GM12878 (cell line): Measurements from ENCODE around the gene SSTR4. TPM values are rescaled to one million over a fixed set of nuclear protein-coding genes. Genes with fewer than 3 reads are reported as not detected.

Source experiments
- ATAC-seq: fragments of 200-7000 bp; cut with Tn5 transposase; 3 replicates; pipeline ENCODE4 v1.9.1; 2020; ENCODE audit warnings: mild to moderate bottlenecking, moderate library complexity
- BruUV-seq: library from RNA; stranded (reverse); fragments of 400-500 nt; replicated peaks from 2 replicates; lab custom pipeline; 2021; lab: Mats Ljungman, UMichigan
- CTCF ChIA-PET: fragments of 300-600 bp; sonication (Branson Sonifier 250); formaldehyde crosslinking; extraction: SDS; loops from one replicate; lab custom pipeline; 2021; ENCODE audit warnings: inconsistent platforms; lab: Yijun Ruan, JAX
- POLR2A ChIA-PET: fragments of 350-600 bp; formaldehyde crosslinking; extraction: SDS; loops from one replicate; lab custom pipeline; 2021; ENCODE audit warnings: inconsistent platforms; lab: Charles Lee
- RAD21 ChIA-PET: fragments of 300-600 bp; sonication (Branson Sonifier 250); formaldehyde crosslinking; loops from one replicate; lab custom pipeline; 2023; ENCODE audit warnings: antibody characterized with exemption; ENCODE audit not compliant: unreplicated experiment; lab: Charles Lee
- SMC1A ChIA-PET: fragments of 300-600 bp; sonication (Branson Sonifier 250); formaldehyde crosslinking; loops from one replicate; lab custom pipeline; 2023; ENCODE audit not compliant: unreplicated experiment, uncharacterized antibody; lab: Charles Lee
- DNase-seq: peaks from one replicate; pipeline ENCODE4 v3.0.0-alpha.2; 2011; ENCODE audit warnings: low read depth, low spot score
- FAIRE-seq: peaks from 3 replicates; lab custom pipeline; 2011; peaks lifted over from hg19 to GRCh38; lab: Jason Lieb, UNC
- H2AFZ ChIP-seq: 2 replicates; pipeline ENCODE4 v1.6.0; 2011; ENCODE audit warnings: low read depth, low read length, control low read depth; ENCODE audit not compliant: control insufficient read depth
- H3K27ac ChIP-seq: 2 replicates; pipeline ENCODE4 v1.5.1; 2011; ENCODE audit warnings: control low read depth; ENCODE audit not compliant: control insufficient read depth, insufficient read depth
- H3K27me3 ChIP-seq, 2 experiments: replicated peaks in 1 of 2; 2 replicates each; pipeline versions ENCODE4 v1.6.0 to v1.6.1; 2011; ENCODE audit warnings: low read length in 1 of 2; ENCODE audit not compliant: control insufficient read depth in 2 of 2, insufficient read depth in 2 of 2
- H3K36me3 ChIP-seq, 2 experiments: 2 replicates each; pipeline ENCODE4 v1.5.1; 2011; ENCODE audit warnings: low read length in 1 of 2; ENCODE audit not compliant: control insufficient read depth in 2 of 2, insufficient read depth in 2 of 2
- H3K4me1 ChIP-seq: 2 replicates; pipeline ENCODE4 v1.6.1; 2011; ENCODE audit warnings: mild to moderate bottlenecking, low read length, moderate library complexity, mixed read lengths; ENCODE audit not compliant: control insufficient read depth, insufficient read depth
- H3K4me2 ChIP-seq: 2 replicates; pipeline ENCODE4 v1.6.0; 2011; ENCODE audit warnings: control low read depth; ENCODE audit not compliant: control insufficient read depth, insufficient read depth
- H3K4me3 ChIP-seq: fragments of 200-600 bp; sonication (generic); 2 replicates; pipeline ENCODE4 v1.5.1; 2016
- H3K79me2 ChIP-seq: 2 replicates; pipeline ENCODE4 v1.6.0; 2011; ENCODE audit warnings: low read length; ENCODE audit not compliant: control insufficient read depth, insufficient read depth
- H3K9ac ChIP-seq: 2 replicates; pipeline ENCODE4 v1.8.0; 2011; ENCODE audit warnings: low read length, control low read depth, mixed read lengths; ENCODE audit not compliant: control insufficient read depth, insufficient read depth
- H3K9me3 ChIP-seq: replicated peaks from 3 replicates; pipeline ENCODE4 v1.5.1; 2011; ENCODE audit warnings: mild to moderate bottlenecking, low read length; ENCODE audit not compliant: control insufficient read depth, insufficient read depth
- H4K20me1 ChIP-seq: 2 replicates; pipeline ENCODE4 v1.6.0; 2011; ENCODE audit not compliant: control insufficient read depth, insufficient read depth
- BMI1 ChIP-seq: fragments of 450-650 bp; IDR thresholded peaks from 2 replicates; pipeline ENCODE4 v1.6.1; 2016; ENCODE audit warnings: mild to moderate bottlenecking, moderate library complexity, borderline replicate concordance
- BRCA1 ChIP-seq: IDR thresholded peaks from 2 replicates; pipeline ENCODE4 v1.6.1; 2011; ENCODE audit warnings: low read depth, low read length, improper control_type of control experiment
- EP300 ChIP-seq, 2 experiments: fragments of 150-350 bp in 1 of 2; IDR thresholded peaks; 2 replicates each; pipeline ENCODE4 v1.6.1; 2011 to 2012; ENCODE audit warnings: low read depth in 2 of 2, low read length in 2 of 2, borderline replicate concordance in 1 of 2, improper control_type of control experiment in 1 of 2, inconsistent platforms in 1 of 2; ENCODE audit not compliant: control insufficient read depth in 1 of 2
- FOS ChIP-seq: IDR thresholded peaks from 3 replicates; pipeline ENCODE4 v1.6.1; 2011; ENCODE audit warnings: borderline replicate concordance; ENCODE audit not compliant: insufficient read length; ENCODE audit errors: extremely low read depth
- JUNB ChIP-seq: IDR thresholded peaks from 2 replicates; pipeline ENCODE4 v1.6.1; 2016; ENCODE audit warnings: antibody characterized with exemption, mild to moderate bottlenecking
- PAX8 ChIP-seq: fragments of 450-650 bp; IDR thresholded peaks from 2 replicates; pipeline ENCODE4 v1.6.1; 2017; ENCODE audit warnings: mild to moderate bottlenecking, moderate library complexity
- SIX5 ChIP-seq: IDR thresholded peaks from 2 replicates; pipeline ENCODE4 v1.6.1; 2011; ENCODE audit warnings: mild to moderate bottlenecking, low read depth, low read length, moderate library complexity; ENCODE audit not compliant: severe bottlenecking
- YY1 ChIP-seq: IDR thresholded peaks from 2 replicates; pipeline ENCODE4 v1.6.1; 2011; ENCODE audit warnings: low read depth, mild to moderate bottlenecking, low read length
- ZNF622 ChIP-seq: fragments of 450-650 bp; IDR thresholded peaks from 2 replicates; pipeline ENCODE4 v1.6.1; 2017; ENCODE audit warnings: mild to moderate bottlenecking, inconsistent platforms
- WGBS: methylation state at CpG from one replicate; pipeline ENCODE4 v1.1.6; 2016; ENCODE audit warnings: low lambda C conversion rate; ENCODE audit not compliant: insufficient replicate concordance, insufficient coverage; ENCODE audit errors: missing lambda C conversion rate; 5-methylcytosine and 5-hydroxymethylcytosine counted together
- in situ Hi-C: fragments of 300-500 bp; cut with MboI; formaldehyde crosslinking; loops from 9 replicates; pipeline ENCODE4 v1.14.3; 2018; ENCODE audit warnings: mixed read lengths
- intact Hi-C: fragments of 100-400 bp; cut with micrococcal nuclease; formaldehyde crosslinking; loops from one replicate; pipeline ENCODE4 v1.14.2; 2022; ENCODE audit not compliant: unreplicated experiment
- polyA plus RNA-seq, 11 experiments: library from polyadenylated mRNA; depleted of rRNA in 4 of 11; unstranded in 6 of 11; stranded (reverse) in 5 of 11; fragments of >200 nt; fragmentation: Nextera tagmentation in 4 of 11; fragmentation: Illumina TruSeq in 1 of 11; extraction: Ambion mirVana in 4 of 11; extraction: Trizol in 1 of 11; gene quantifications; 1 replicate in 1 of 11; 2 replicates in 10 of 11; pipeline versions ENCODE4 v1.2.1 to v1.2.3, GENCODE V29; 2011 to 2016; ENCODE audit warnings: inconsistent platforms in 2 of 11, missing spikeins in 2 of 11, low read depth in 1 of 11
- total RNA-seq, 4 experiments: library from RNA; depleted of rRNA in 3 of 4; stranded (reverse); fragments of >200 nt in 3 of 4; fragmentation: Illumina TruSeq in 1 of 4; extraction: Trizol in 1 of 4; gene quantifications; 2 replicates each; pipeline versions ENCODE4 v1.2.1 to v1.2.3, GENCODE V29; 2013 to 2021
- TF ChIP-seq, protein P1 (sequence below): IDR thresholded peaks from 2 replicates; pipeline ENCODE4 v1.6.1; 2012; ENCODE audit warnings: improper control_type of control experiment, low read depth, low read length; ENCODE audit not compliant: insufficient replicate concordance
- TF ChIP-seq, protein P2 (sequence below): fragments of 450-650 bp; IDR thresholded peaks from 2 replicates; pipeline ENCODE4 v1.6.1; 2014; ENCODE audit warnings: mild to moderate bottlenecking

SSTR4 gene
- total and polyA plus RNA-seq, 10 of the 15 experiments (the other 5 are each of a cell fraction or from before 2014, with no cell fraction given): not detected

DNA sequence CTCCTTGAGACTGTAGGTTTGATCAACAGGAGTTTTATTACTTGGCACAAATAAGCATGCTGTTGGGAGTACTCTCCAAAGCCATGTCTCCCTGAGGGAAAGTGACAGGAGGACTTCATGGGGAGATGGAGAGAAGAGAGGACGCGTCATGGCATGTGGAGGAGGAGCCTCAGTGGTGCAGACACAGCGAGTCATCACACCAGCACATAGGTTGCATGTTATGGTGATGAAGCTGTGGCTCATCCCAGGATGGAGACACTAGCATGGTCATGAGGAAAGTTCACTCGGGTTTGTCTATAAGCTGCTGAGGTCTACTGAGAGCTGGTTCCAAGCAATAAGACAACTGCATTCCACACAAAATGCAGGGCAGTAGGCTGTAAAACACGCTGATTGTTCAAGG is 13.2 kb upstream of the SSTR4 start:
- intact Hi-C loops: no loop called here
- ATAC-seq (no peak), DNase-seq (no peak), FAIRE-seq (no peak)
- no peak overlapping the region for H3K4me2 ChIP-seq
- H3K79me2 ChIP-seq: no peaks in the 10 kb centered on the region
- no peaks in the 10 kb centered on the region for H3K9me3 ChIP-seq
- no peak overlapping the region for H3K27ac ChIP-seq
- WGBS: 35% methylated on average over 5 of the region's 5 CpGs
- H3K4me1 ChIP-seq: no peaks in the 10 kb centered on the region
- ChIA-PET SMC1A (no interaction called here), CTCF (no interaction called here), POLR2A (no interaction called here), RAD21 (interaction anchor here (1.4 kb wide), 1 partner anchor 330 kb away, joined by 3 read pairs; no protein-coding TSS in a partner anchor)
- no peak for TF ChIP-seq PAX8
- no peak for TF ChIP-seq ZNF622
- TF ChIP-seq YY1: no peak
- H3K27me3 ChIP-seq: no peaks in the 10 kb centered on the region; a peak in 2 of 4 replicates
- no peaks in the 10 kb centered on the region for H4K20me1 ChIP-seq
- H3K4me3 ChIP-seq: no peak overlapping the region
- BruUV-seq: no TSS peak
- H2AFZ ChIP-seq: no peak overlapping the region
- no peak overlapping the region for H3K9ac ChIP-seq
- in situ Hi-C loops: no loop called here
- H3K36me3 ChIP-seq: no peaks in the 10 kb centered on the region

DNA sequence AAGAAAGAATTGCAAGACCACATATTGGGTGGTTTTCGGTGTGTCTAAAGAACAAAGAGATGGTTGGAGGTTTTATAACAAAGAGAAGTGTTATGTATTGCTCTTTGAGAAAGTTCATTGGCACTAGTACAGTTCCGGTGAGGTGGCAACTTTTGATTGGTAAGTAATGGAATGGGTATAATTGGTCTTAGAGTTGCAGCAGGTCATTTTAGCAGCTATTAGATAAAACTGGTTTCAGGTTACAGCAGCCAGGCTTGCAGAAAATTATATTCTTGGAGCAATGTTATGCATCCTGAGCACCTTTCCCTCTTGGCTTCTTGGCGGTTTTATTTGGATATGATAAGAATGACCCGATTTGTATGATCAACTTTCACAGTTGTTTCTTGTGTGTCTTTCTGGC is 12.3 kb upstream of the SSTR4 start:
- Histone ChIP-seq H3K4me2 (no peak overlapping the region), H3K27me3 (no peaks in the 10 kb centered on the region; a peak in 2 of 4 replicates), H2AFZ (no peak overlapping the region), H3K79me2 (no peaks in the 10 kb centered on the region), H3K9me3 (no peaks in the 10 kb centered on the region), H3K36me3 (no peaks in the 10 kb centered on the region), H3K4me1 (no peaks in the 10 kb centered on the region), H3K27ac (no peak overlapping the region), H3K4me3 (no peak overlapping the region), H3K9ac (no peak overlapping the region), H4K20me1 (no peaks in the 10 kb centered on the region)
- 48% methylated on average over 4 of the region's 4 CpGs for WGBS
- RAD21 ChIA-PET: interaction anchor here (0.6 kb wide), 1 partner anchor 682 kb away, joined by 3 read pairs; no protein-coding TSS in a partner anchor
- intact Hi-C loops: no loop called here
- SMC1A ChIA-PET: no interaction called here
- CTCF ChIA-PET: no interaction called here
- FAIRE-seq (no peak), DNase-seq (no peak), ATAC-seq (no peak)
- in situ Hi-C loops: no loop called here
- no TSS peak for BruUV-seq
- POLR2A ChIA-PET: no interaction called here
- TF ChIP-seq FOS (no peak), BMI1 (no peak), SIX5 (no peak), EP300 (IDR thresholded peaks at IDR 0.05; ENCODE audit: borderline replicate concordance in 1 of 2, control insufficient read depth in 1 of 2, low read depth in 2 of 2, low read length in 2 of 2) (no peak), JUNB (no peak), BRCA1 (no peak)
- TF ChIP-seq, protein P1, sequence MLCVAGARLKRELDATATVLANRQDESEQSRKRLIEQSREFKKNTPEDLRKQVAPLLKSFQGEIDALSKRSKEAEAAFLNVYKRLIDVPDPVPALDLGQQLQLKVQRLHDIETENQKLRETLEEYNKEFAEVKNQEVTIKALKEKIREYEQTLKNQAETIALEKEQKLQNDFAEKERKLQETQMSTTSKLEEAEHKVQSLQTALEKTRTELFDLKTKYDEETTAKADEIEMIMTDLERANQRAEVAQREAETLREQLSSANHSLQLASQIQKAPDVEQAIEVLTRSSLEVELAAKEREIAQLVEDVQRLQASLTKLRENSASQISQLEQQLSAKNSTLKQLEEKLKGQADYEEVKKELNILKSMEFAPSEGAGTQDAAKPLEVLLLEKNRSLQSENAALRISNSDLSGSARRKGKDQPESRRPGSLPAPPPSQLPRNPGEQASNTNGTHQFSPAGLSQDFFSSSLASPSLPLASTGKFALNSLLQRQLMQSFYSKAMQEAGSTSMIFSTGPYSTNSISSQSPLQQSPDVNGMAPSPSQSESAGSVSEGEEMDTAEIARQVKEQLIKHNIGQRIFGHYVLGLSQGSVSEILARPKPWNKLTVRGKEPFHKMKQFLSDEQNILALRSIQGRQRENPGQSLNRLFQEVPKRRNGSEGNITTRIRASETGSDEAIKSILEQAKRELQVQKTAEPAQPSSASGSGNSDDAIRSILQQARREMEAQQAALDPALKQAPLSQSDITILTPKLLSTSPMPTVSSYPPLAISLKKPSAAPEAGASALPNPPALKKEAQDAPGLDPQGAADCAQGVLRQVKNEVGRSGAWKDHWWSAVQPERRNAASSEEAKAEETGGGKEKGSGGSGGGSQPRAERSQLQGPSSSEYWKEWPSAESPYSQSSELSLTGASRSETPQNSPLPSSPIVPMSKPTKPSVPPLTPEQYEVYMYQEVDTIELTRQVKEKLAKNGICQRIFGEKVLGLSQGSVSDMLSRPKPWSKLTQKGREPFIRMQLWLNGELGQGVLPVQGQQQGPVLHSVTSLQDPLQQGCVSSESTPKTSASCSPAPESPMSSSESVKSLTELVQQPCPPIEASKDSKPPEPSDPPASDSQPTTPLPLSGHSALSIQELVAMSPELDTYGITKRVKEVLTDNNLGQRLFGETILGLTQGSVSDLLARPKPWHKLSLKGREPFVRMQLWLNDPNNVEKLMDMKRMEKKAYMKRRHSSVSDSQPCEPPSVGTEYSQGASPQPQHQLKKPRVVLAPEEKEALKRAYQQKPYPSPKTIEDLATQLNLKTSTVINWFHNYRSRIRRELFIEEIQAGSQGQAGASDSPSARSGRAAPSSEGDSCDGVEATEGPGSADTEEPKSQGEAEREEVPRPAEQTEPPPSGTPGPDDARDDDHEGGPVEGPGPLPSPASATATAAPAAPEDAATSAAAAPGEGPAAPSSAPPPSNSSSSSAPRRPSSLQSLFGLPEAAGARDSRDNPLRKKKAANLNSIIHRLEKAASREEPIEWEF: no peak
- TF ChIP-seq, protein P2, sequence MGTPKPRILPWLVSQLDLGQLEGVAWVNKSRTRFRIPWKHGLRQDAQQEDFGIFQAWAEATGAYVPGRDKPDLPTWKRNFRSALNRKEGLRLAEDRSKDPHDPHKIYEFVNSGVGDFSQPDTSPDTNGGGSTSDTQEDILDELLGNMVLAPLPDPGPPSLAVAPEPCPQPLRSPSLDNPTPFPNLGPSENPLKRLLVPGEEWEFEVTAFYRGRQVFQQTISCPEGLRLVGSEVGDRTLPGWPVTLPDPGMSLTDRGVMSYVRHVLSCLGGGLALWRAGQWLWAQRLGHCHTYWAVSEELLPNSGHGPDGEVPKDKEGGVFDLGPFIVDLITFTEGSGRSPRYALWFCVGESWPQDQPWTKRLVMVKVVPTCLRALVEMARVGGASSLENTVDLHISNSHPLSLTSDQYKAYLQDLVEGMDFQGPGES: no peak
